T-helper 2 cell treated with Interferon-gamma antibody and Interleukin-4, amounts not matched to agents 100 ng/mL and 5 ng/mL, for 36 hours (primary cell): Measurements from ENCODE around the gene HGFAC. TPM values are rescaled to one million over a fixed set of nuclear protein-coding genes. Genes with fewer than 3 reads are reported as not detected.

Source experiments
- intact Hi-C: fragments of 100-400 bp; cut with micrococcal nuclease; formaldehyde crosslinking; loops from one replicate; pipeline ENCODE4 v1.15.1; 2023
- total RNA-seq: library from RNA; stranded (reverse); gene quantifications from 2 replicates; pipeline ENCODE4 v1.2.3, GENCODE V29; 2022

HGFAC gene
- total RNA-seq, 1 donor from 2014 or later, result not detected

DNA sequence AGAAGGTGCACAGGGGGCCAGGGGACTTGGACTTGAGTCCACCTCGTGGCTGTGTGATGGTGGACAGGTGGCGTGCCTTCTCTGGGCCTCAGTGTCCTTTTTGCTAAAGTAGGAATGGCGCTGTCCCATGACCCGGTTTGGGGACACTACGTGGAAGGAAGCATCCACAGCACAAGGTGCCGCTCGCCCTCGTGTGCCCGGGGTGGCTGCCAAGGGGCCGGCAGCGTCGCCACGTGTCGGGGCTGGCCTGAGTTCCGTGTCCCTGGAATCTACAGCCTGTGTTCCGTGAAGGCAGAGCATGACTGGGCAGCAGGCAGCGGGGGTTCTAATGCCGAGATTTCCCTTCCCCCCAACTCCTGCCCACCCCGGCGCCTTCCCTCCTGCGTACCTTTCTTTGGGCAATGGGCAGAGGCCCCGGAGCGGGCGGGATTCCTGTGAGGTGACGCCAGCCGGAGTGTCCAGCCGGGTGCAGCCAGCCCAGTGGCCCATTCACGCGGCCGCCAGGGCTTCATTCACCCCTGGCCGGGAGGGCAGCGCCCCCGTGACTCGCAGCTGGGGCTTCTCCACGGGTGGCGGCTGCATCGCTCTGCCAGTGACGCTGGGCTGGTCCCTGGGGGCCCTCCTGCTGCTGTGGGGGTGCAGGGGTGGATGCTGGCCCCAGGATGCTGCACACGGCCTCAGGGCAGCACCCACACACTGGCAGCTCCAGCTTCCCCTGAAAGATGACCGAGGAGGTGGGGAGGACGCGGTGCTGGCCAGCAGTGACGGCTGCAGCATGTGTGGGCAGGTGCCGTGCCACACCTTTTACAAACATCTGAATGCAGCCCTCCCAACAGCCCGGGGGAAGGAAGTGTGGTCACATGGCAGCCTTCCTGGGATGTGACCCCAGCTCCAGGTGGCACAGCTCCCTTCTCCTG, 42.5 kb downstream of the HGFAC start:
- intact Hi-C loops, result no loop called here

DNA sequence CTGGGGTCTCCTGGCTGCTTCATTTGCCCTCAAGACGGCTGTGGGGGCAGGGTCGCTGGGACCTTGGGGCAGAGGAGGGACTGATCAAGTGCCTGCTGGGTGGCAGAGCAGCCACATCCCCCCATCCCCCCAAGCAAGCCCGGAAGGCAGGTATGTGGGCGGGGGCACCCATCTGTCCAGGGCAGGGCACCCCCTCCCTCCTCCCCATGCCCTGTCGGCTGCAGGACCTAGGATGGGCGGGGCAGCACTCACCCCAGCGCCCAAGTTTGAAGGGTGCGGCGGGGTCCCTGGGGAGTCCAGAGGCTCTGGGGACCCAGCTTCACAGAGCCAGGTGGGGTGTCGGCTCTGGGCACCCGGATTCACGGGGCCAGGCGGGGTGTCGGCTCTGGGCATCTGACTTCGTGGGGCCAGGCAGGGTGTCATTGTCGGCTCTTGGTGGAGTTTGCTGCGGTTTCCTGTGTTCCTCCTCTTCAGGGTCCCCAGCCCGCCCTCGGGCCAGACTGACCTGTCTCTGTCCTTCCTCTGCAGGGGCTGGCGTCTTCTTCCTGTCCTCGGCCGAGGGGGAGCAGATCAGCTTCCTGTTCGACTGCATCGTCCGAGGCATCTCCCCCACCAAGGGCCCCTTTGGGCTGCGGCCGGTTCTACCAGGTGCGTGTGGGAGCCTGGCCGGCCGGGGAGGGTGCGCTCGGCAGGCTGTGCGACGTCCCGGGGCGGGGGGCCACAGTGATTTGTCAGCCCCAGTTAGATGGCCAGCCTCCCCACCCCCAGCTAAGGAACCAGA, 43.4 kb downstream of the HGFAC start:
- intact Hi-C loops, result no loop called here

DNA sequence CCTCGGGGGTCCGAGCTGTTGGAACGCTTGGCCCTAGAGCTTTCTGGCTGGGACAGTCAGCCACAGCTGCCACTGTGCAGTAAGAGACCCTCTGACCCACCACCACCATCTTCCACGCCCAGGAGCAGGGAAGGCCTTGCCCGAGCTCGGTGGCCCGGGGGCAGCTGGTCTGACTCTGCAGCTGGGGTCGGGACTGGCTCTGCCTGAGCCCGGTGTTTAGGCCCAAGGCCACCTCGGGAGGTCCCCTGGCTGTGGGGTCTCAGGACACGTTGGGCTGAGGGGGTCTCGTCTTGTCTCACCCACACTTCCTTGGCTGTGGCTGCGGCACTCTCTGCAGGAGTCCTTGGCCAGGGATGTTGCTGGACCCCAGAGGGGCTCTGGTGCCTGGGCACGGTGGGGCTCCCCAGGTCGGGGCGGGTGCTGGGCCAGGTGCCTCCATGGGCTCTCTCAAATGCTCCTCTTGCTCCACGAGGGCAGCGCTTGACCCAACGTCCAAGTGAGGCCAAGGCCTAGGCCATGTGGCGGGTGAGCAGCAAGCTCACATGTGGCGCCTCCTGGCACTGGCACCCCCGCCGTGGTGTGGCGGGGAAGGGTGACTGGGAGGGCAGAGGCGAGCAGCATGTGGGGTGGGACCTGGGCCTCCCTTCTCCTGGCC, 44.2 kb downstream of the HGFAC start:
- intact Hi-C loops, result no loop called here

DNA sequence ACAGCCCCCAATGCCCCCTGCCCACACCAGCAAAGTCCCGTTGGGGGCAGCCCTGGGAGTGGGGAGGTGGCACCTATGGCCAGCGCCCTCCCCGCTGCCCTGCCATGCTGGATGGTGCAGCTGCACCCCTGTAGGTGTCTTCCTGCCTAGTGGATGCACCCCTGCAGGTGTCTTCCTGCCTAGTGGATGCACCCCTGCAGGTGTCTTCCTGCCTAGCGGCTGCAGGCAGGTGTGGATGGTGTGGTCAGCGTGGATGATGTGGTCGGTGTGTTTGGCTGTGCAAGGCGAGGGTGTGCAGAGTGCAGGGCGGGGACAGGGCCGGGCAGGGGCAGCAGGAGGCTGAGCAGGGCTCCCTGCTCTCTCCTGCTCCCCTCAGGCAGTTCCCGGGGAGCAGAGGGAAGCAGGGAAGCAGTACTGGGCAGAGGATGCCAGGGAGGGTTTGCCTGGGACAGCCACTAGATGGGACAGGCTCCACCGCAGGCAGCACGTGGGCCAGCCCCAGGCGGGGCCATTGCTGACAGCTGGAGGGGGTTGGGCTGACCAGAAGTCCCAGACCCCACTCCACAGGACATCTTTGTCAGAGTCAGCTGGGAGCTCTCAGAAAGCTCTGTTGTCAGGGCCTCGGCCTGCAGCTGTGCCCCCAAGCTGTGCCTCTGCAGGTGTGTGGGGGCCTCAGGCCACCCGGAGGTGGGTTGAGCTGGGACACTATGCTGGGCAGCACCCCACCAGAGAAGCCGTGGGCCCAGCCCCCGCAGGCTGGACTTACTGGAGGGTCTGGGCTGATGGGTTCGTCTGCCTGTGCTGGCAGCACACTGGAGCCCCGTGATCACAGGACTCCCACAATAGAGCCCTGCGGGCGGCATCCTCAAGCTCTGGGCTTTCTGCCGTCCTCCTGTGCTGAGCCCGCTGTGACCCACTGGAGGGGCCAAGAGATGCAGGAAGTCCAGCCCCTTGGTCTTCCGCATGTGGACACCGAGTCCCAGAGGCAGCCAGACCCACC, 45.1 kb downstream of the HGFAC start:
- intact Hi-C loops, result no loop called here

DNA sequence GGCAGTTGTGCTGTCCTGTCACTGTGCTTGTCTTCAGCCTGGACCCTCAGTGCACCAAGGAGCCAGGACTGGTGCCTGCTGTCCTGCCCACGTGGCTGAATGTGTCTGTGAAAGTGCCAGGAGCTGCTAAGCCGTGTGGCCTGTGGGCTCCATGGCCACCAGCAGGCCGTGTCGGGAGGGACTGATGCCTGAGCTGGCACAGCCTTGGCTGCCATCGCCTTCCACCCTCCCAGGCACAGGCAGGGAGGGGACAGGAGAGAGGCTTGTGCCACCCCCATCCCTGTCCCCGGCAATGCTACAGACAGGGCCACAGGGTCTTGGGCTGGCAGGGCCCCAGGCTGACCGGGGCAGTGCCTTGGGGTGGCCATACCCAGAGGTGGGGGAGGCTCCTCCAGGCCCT, 46.1 kb downstream of the HGFAC start:
- intact Hi-C loops, result no loop called here

DNA sequence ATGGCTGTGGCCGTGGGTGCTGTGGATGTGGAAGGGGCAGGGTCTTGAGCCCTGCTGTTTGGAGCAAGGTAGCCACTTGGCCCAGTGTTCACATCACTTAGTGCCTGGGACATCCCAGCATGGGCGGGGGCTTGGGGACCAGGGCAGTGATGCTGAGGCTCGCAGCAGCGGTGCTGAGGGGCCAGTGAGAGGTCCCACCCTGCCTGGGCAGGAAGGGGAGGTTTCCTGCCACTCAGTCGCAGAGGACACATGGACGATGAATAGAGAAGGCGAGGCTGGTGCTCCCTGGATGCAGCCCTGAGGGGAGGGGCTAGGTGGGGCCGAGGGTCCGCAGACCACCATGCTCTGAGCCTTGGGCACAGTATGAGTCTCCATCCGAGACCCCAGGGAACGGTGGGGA, 47.1 kb downstream of the HGFAC start:
- intact Hi-C loops, result no loop called here

DNA sequence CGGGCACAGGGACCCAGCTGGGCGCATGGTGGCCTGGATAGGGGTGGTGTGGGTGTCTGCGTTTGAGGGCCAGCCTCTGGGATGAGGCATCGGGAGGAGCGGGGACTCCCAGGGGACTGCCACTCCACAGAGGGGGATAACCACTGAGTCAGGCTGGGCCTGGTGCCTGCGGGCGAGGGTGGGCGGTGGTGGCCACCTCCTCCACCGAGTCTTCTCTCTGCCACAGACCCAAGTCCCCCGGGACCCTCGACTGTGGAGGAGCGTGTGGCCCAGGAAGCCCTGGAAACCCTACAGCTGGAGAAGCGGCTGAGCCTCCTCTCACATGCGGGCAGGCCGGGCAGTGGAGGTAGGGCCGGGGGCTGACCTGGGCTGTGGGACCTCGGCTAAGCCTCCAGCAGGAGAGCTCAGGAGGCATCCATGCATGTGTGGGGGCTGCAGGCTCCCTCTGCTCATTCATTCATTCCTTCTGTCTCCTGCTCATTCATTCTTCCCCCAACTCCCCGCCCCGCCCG, 47.7 kb downstream of the HGFAC start:
- intact Hi-C loops, result no loop called here

DNA sequence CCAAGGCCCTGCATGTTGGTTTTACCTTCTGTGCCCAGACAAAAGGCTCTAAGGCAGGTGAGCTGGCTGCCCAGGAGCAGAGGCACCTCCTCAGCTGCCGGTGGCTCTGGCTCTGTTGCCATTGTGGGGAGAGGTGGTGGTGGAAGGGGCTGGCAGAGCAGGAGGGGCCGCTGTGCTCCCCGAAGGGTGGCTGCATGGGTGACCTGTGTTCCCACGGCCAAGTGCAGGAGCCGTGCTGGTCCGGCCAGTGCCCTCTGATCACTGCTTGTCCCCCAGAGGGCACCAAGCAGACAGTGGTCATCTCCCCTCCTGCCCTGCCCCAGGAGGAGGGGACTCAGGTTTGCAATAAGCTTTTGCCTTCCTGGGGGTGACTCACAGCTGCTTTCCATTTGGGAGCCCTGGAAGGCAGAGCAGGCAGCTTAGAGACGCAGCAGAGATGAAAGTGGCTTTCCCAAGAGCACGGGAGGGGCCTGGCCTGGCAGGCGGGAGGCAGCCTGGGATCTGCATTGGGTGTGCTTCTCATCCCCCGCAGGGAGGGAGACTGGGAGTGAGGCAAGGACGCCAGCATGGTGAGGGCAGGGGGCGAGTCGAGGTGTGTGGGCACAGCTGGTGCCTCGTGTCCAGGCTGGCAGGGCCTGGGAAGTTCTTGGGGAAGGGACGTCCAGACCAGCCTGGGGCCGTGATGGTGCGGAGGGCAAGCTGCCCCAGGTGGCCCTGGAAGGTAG, 50.1 kb downstream of the HGFAC start:
- intact Hi-C loops, result no loop called here

DNA sequence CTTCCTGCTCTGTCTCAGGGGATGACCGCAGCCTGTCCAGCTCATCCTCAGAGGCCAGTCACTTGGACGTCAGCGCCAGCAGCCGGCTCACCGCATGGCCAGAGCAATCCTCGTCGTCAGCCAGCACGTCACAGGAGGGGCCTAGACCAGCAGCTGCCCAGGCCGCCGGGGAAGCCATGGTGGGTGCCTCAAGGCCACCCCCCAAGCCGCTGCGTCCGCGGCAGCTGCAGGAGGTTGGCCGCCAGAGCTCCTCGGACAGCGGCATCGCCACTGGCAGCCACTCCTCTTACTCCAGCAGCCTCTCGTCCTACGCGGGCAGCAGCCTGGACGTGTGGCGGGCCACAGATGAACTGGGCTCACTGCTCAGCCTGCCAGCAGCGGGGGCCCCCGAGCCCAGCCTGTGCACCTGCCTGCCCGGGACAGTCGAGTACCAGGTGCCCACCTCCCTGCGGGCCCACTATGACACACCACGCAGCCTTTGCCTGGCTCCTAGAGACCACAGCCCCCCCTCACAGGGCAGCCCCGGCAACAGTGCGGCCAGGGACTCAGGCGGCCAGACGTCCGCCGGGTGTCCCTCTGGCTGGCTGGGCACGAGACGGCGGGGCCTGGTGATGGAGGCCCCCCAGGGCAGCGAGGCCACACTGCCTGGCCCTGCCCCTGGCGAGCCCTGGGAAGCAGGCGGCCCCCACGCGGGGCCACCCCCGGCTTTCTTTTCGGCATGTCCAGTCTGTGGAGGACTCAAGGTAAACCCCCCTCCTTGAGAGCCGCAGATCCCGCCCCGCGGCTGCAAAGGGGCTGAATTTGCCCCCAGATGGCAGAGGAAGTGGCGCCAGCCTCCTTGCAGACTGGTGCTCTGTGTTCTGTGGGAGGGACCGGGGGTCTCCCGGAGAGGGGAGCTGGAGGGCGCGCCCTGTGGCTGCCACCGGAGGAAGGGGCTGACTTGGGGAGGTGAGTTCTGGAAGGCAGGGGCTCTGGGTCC, 51.3 kb downstream of the HGFAC start:
- intact Hi-C loops, result no loop called here

DNA sequence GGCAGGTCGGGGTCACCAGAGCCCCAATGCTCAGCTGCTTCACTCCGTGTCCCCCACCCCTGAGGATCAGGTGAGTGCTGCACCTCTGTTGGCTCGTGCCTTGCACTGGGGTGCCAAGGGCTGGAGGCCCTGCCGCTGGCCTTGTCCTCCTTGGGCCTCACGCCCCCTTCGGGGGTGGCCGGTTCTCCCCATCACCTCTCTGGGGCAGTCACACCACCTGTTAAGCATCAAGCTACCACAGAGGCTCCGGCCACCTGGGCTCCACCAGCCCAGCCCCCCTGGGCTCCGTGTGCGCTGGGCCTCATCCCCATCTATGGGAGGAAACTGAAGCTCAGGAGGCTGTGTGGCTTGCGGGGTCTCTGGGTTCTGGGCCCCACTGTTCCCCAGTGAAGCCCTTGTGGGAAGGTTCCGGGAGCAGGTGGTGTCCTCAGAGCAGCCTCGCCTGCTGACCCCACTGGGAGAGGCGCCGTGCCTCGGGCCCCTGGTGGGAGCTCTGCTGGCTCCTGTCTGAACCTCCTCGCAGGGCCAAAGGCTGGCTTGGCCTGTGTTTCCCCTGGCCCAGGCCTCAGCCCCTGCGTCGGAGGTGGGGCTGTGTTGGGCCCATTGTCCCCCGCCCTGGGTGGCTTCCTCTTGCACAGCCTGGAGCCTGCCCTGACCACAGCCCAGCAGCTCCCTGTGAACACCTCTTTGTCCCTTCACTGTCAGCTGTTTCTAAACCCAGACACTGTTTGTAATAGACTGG, 52.1 kb downstream of the HGFAC start:
- intact Hi-C loops, result no loop called here

DNA sequence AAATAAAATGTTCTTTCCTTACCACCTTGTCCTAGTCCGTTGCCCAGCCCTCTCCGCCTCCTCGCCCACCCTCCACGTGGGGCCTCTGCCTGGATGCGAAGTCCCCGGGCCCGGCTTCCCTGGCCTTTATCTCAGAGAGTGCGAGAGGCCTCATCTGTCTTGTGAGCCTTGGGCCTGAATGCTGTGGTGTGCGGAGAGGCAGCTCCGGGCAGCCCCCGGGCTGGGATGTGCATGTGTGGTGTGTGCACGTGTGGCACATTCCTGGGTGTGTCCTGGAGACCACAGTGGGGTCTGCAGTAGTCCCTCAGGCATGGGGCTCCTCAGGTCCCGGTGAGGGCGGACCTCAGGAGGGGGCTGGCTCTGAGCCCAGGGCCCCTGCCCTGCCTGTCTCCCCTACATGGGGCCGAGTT, 52.7 kb downstream of the HGFAC start:
- intact Hi-C loops, result no loop called here

DNA sequence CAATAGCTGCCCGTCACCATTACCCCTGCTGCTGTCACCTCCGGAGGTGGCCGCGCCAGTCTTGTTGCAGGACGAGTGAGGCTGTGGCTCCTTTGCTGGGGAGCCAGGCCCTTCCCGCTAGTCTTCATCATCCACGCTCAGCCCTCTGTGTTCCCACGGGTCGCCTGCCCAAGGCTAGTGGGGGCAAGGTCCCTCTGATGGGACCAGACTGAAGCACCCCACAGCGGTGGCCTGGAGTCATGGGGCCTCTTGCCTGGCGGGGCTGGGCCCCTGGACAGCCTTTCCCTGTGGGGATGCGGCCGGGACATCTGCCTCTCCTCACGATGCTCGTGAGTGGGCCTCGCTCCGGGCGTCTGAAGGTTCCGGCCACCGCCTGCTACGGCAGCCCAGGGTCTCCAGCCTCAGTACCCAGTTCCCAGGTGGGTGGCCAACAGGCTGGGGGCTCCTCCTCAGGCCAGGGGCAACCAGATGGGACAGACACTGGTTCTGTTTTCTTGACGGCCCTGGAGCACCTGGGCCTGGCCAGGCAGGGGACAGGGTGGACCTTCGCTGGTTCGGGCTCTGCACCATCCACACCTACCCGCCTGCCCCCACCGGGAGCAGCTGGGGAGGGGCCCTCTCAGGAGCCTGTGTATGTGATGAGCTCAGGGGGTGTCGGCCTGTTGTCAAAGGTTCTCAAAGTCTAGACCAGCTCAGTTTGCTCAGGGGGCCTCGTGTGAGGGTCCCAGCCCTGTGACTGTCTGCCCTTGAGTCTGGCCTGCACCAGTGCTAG, 53.6 kb downstream of the HGFAC start:
- intact Hi-C loops, result no loop called here

DNA sequence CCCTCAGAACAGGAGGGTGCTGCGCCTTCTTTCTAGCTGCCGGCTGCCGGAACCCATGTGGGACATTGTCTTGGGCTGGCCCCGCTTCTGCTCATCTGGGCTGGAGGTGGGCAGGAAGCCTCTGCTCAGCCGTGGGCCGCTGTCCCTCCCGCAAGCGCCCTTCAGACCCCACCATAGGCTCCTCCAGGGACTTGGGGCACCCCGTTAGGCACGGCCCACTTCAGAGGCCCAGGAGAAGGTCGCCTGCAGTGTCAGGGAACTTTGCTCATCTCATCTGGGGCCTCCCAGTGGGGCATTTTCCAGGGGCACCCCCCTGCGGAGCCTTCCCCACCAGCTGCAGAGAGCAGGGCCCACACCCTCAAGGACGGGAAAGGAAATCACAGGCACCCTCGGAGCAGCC, 54.3 kb downstream of the HGFAC start:
- intact Hi-C loops, result no loop called here

DNA sequence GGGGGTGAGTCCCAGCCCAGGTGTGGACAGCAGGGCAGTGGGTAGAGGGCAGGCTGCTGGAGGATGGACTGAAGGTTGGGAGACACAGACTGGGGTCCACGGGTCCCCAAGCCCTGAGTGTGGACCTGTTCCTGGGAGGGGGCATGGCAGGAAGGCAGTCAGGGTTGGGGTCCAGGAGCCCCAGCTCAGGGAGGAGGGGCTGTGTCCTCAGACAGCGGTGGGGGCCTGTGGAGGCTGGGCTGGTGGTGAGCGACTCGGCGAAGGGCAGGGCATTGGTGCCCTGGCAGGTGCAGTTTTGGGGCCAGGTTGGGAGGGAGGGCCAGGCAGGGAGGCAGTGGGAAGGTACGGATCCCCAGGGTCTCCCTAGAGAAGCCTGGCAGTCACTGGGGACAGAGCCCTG, 55.3 kb downstream of the HGFAC start:
- intact Hi-C loops, result no loop called here

DNA sequence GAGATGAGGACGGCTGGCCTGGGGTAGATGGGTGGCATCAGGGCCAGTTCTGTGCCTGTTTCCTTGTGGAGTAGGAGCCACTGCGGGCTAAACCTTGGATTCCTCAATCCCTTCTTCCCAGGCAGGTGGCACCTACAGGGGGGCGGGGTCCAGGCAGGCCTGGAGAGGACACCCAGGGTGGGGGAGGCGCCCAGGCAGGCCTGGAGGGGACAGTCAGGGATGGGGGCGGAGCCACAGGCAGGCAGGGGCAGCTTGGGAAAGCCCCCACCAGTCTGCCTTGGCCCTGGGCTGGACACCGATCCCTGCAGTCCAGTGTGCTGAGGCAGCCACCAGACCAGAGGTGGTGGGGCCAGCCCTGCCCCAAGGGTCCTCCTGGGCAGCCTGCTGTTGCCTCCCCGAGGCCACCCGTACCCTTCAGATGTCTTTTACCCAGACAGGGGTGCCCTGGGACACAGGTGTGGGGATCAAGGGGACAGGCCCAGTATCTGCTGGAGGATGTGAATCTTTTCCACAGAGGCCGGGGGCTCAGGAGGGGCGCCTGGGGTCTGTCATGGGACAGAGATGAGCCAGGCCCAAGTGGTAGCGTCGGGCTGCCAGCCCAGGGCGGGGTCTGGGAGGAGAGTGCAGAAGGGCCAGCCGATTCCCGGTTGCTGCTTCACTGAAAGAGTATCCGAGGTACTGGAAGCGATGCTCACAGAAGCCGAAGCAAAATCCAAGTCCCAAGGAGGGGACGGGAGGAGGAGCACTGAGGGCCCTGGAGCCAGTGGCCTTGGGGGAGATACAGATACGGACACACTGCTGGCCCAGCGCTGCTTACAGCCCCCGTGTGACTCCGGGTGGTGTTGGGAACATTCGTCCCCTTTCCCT, 56.0 kb downstream of the HGFAC start:
- intact Hi-C loops, result no loop called here

DNA sequence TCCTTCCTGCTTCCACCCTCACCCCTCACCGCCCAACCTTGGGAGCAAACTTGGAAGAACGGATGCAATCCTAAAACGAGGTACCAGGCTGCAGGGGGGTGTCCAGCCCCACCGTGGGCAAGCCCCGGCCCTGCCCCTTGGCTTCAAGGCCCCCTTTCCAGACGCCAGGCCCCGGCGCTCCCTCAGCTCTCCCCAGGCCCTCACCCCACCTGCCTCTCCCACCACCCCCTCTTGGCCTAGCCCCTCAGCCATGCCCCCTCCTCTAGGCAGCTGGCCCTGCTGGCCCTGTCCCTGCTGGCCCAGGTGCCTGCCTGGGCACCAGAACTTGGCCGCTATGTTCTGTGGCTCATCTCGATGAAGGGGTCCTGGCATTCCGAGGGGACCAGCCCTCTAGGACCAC, 56.6 kb downstream of the HGFAC start:
- intact Hi-C loops, result no loop called here
